ENCODE measurements around the gene ATP10A.
"Not testable (repeated sequence)": the region's sequence is repeated elsewhere in the genome, so short reads cannot be mapped to it uniquely, and the experiment has no call there.

The ATP10A gene

DNA sequence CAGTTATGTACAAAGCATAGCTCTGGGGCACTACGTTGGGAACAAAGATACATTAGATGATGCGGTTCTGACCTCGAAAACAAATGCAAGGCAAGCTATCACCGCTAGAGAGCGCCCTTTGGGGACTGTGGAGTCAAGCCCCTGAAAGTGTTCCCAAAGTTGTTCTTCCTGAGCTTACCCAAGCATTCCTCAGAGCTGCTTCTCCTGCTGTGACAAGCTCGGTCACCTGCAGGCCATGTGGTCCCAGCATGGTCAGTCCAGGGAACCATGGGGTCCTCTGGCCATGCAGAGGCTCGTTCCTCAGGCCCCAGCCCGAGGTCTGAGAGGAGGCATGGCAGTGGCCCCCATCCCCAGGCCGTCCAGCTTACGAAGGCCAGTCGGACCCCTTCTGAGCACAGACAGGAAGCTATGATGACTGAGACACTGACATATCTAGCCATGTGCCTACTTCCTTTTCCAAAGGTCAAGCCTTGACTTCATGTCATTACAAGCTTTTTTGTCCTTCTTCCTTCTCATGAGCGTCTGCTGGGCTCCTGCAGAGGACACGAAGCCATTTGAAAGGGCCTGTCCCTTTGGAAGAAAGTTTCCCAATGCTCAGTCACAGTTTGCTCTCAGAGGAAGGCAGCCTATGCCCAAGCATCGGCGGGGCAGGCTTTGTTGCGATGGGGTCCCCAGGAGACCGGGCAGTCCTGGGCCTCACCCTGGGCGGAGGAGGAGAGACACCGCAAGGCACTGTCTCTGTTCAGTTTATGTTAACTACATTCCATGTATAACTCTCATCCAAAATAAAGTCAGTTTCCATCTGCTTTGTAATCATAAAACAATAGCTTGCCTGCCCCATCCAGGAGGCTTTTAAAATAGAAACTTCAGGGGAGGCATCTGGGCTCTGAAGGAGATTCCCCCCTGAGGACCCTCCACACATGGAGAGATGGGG, 79.3 kb downstream of the ATP10A start:
- FAIRE-seq (no peak), DNase-seq (ENCODE audit: extremely low spot score, insufficient read length, low read depth) (no peak)

DNA sequence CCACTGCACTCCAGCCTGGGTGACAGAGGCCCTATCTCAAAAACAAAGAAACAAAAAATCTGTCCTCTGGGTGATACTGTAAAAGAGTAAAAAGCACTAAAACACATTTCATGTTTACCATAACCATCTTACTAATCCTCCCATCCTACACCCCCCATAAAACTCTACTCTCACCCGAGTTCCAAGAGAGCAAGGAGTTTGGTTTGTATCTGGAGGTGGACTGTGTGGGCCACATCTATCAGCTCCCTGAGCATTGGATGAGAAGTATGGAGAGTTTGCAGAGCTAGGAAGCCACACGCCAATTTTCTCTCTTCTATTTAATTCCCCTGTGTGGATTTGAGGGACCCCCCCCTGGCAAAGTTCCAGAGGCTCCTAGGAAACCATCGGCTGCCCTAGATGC, 80.0 kb downstream of the ATP10A start:
- FAIRE-seq (no peak), DNase-seq (ENCODE audit: extremely low spot score, insufficient read length, low read depth) (no peak)

DNA sequence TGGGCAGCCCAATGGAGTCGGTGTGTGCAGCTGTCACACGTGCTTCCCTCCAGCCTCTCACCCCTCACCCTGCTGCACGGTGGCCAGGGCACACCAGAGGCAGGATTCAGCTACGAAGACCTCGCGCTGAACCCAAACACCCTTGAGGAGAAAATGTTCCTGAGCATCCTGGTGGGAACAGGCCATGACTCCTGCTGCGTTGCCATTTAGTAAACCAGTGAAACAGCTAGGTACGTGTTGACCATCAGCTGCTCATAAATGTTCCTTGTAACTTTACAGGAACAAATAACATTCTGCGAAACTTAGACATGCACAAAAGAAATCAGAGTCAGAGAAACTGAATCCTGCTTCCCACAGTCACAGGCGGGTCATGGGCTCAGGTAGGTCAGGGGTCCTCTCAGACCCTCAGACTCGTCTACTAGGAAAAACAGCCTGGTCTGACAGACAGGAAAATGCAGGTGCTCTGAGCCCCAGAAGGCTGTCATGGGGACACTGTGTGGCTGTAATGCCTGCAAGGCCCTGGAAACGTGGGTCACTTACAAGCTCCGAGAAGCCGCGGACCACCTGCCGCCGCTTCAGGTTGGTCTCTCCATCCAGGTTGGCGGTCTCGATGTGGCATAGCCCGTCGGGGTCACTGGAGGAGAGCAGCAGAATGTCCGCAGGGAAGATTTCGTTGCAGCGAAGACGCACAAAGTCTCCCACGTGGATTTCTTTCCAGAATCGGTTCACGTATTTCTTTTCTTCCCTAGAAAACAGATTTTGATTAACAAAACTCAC, 82.5 kb downstream of the ATP10A start:
- FAIRE-seq (no peak), DNase-seq (ENCODE audit: extremely low spot score, insufficient read length, low read depth) (no peak)

DNA sequence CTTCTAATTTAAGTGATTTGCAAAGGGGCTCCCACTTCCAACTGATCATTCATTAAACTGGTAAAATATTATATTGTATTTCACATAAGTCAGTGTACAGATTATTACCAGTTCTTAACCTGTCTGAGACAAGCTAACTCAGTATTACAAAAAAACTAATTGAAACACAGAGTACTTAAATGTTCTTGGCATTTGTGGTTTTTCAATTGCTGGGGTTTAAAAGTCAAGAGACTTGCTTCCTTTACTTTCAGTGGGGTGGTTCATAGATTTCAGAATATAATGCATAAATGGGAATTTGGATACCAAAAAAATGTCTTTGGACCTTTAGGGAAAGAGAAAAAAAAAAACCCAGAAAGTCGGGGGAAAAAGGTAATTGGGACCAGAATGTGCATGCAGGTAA, 85.0 kb downstream of the ATP10A start:
- DNase-seq (ENCODE audit: extremely low spot score, insufficient read length, low read depth) (no peak), FAIRE-seq (no peak)

DNA sequence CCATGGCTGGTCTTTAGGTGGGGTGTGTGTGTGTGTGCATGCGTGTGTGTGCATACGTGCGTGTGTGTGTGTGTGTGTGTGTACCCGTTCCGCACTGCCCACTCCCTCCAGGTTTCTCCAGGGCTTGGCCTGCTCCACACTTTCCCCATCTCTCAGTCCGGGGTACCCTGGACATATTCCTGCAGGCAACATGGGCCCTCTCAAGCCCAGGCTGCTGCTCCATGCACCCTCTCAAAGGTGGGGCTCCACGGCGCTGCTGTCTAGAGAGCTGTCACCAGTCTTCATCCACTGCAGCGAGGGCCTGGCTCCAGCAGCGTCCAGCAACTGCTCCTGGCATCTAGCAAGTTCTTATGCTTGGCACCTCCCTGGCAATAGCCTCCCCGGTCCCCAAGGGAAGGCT, 86.1 kb downstream of the ATP10A start:
- no peak for DNase-seq (ENCODE audit: extremely low spot score, insufficient read length, low read depth)

DNA sequence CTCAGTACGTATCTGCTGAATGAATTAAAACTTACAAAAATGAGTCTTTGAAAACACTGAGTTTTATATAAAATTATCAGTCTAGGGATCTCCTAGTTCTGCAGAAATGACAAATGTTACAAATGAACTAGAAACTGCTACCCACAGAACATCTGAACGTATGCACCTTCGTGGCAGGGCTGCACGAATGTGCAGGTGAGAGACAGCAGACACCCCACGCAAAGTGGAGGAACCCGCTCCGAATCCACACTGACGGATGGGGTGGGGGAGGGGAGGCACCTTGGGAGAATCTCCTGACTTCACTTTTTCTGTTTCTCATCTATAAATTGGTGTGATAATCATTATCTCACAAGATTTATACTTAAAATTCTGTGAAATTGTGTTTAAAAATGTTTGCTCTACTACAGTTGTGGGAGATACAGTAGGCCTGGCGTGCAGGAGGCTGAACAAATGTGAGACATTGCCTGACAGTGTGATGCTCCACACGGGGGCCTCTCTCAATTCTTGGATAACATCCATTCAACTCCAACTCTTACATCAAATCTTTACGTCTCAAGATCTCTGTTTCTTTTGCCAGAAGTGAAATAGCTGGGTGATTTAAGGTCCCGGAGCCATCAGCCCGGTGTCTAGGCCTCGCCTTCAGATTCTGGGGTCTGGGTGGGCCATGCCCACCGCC, 86.9 kb downstream of the ATP10A start:
- FAIRE-seq: no peak
- DNase-seq (ENCODE audit: extremely low spot score, insufficient read length, low read depth): no peak

More for the DNA sequence above, 86.1 kb downstream of the ATP10A start:
- no peak for FAIRE-seq

DNA sequence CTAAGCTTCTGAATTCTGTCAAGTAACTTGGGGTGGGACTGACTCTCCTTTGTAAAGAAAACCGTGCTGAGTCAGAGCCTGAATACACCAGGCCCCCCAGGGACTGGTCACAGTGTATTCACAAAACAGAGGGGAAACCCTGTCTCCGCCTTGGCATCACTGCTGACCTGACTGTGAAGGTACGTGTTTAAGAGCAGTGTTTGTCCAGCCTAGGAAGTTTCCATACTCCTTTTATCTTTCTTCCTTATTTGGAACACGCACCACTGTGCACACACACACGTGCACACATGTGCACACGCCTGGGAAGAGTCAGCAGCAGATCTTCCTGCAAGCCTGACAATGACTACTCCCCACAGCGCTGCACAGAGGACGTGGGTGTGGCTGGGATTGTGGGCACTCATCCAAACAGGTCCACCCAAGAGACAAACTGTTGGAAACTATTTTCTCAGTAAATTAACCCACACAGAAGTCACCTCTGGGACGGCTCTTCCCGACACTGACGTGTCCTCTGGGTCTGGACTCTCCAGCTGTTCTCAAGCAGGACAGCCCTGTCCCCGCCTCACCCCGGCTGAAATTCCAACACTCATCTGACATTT, 87.7 kb downstream of the ATP10A start:
- no peak for DNase-seq (ENCODE audit: extremely low spot score, insufficient read length, low read depth)
- FAIRE-seq: no peak

DNA sequence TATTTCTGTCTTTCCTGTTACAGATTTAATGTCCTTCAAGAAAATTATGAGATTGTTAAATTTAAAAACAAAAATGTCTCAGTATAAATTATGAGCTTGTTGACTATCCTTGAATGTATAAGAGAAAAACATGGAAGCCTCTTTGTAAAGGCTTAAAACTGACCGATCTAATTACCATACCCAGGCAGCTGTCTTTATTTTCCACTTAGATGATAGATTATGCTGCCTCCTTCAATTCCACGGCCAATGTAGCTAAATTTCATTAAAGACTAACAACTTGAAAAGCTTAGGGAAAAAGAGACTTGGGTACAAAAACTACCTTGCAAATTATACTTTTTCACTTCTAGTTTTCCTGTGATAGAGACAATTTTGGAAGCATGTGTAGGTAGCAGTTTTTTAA, 88.3 kb downstream of the ATP10A start:
- FAIRE-seq: no peak
- DNase-seq (ENCODE audit: extremely low spot score, insufficient read length, low read depth): no peak

DNA sequence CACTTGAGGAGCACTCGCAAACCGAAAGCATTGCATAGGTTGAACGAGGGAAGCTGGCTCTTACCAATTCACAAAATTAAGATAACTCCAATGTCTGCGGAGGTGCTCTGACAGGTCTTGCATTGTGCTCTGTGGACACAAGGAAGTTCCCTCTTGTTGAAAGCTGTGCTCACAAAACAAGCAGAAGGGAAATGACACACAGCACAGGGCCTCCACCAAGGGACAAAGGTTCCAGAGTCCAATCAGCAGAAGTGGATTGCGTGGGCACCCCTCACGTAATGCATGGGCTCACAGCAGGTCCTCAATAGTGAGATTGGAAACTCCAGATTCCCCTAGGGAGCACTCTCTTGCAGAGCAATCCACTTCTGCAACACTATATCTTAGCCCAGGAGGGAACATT, 89.9 kb downstream of the ATP10A start:
- FAIRE-seq (no peak), DNase-seq (ENCODE audit: extremely low spot score, insufficient read length, low read depth) (no peak)

DNA sequence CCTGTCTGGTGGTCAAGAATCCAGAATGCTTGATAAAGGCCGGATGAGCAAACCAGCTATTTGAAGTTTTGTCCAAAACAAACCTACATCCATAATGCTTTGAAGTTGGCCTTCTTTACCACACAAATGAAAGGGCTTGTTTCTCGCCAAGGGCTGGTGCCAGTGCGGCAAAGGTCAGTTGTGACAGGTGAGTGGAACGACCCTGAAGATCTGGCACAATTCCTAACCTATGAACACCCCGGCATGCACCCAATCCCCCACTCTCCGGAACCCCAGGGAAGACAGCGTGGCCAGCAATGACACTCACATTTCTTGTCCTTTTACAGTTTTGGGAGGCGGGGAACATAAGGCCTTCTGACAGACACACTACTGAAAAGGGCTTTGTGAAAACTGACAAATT, 90.6 kb downstream of the ATP10A start:
- no peak for DNase-seq (ENCODE audit: extremely low spot score, insufficient read length, low read depth)
- FAIRE-seq: no peak

DNA sequence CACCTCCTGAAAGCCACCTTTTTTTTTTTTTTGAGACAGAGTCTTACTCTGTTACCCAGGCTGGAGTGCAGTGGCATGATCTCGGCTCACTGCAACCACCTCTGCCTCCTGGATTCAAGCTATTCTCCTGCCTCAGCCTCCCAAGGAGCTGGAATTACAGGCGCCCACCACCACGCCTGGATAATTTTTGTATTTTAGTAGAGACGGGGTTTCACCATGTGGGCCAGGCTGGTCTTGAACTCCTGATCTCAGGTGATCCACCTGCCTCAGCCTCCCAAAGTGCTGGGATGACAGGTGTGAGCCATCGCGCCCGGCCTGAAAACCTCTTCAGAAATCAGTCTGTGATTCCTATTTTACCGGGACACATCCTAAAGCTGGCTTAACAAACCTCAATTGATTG, 91.4 kb downstream of the ATP10A start:
- DNase-seq (ENCODE audit: extremely low spot score, insufficient read length, low read depth); FAIRE-seq: not testable (repeated sequence)

DNA sequence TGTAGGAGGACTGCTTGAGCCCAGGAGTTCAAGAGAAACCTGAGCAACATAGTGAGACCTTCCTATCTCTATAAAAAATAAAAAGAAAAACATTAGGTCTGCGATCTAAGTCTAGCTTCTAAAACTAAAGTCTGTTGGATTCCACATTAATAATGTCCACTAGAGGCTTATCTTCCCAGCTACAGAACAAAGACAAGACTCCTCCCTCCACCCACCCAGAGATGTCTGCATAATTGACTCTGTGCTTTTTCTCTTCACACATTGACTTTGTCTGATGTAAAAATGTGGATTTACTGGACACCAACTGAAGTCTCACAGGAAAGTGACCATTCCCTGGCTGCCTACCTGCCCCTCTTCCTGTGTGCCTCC, 91.8 kb downstream of the ATP10A start:
- no peak for DNase-seq (ENCODE audit: extremely low spot score, insufficient read length, low read depth)
- FAIRE-seq: no peak

DNA sequence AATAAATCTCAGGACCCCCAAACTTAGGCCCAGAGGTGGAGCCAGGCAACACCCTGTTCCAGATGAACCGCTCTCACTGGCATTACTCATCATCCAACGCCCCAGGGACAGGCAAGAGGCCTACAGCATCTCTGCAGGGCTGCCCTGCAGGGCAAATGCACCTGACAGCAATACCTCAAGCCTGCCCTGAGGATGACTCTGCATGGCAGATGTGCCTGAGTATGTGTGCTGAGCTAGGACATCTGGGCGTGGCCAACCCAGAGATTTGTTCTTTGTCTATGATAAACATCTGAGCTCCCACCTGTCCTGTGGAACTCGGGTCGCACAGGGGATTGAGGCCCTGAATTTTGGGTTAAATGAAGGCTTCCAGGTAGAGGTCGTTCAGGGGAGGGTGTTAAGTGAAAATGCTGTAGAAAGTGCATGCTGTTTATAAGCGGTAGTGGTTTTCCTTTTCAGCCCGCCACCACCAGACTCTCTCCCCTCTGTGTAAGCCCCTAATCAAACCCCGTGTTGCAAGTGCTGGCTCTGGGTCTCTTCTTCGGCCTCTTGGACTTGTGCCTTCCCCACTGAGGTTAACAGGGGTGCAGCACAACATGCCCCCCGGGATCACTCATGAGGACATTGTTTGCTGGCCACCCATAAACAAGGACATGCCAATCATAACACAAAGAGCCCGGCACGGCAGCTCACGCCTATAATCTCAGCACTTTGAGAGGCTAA, 92.3 kb downstream of the ATP10A start:
- no peak for DNase-seq (ENCODE audit: extremely low spot score, insufficient read length, low read depth)
- FAIRE-seq: no peak

DNA sequence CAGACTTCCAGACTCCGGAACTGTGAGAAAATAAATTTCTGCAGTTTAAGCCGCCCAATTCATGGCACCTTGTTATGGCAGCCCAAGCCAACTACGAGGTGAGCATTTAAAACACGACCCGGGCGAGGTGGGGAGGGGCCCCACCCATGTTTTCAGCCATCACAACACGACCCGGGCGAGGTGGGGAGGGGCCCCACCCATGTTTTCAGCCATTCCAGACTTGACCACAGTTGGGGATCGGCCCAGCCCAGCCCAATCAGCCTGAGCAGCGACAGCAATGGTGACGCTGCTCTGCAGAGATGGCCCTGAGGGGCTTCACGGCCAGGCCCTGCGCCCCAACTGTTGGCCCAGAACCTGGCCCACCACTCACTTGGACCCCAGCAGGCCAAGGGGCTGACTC, 93.1 kb downstream of the ATP10A start:
- FAIRE-seq: no peak
- DNase-seq (ENCODE audit: extremely low spot score, insufficient read length, low read depth): no peak

DNA sequence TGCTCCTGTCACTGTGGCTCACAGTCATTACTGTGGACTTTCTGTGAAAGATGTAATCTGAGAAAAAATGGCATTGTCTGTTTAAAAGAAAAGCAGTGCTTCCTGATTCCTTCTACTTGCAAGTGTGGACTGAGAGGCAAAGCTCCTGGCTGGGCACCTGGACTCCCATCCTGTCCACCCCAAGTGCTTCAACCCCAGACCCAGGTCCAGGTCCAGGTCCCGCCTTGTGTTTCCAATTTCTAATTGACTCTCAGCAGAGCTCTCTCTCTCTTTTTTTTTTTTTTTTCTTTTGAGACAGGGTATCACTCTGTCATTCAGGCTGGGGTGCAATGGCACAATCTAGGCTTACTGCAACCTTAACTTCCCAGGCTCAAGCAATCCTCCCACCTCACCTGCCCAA, 94.9 kb downstream of the ATP10A start:
- FAIRE-seq: no peak
- no peak for DNase-seq (ENCODE audit: extremely low spot score, insufficient read length, low read depth)

DNA sequence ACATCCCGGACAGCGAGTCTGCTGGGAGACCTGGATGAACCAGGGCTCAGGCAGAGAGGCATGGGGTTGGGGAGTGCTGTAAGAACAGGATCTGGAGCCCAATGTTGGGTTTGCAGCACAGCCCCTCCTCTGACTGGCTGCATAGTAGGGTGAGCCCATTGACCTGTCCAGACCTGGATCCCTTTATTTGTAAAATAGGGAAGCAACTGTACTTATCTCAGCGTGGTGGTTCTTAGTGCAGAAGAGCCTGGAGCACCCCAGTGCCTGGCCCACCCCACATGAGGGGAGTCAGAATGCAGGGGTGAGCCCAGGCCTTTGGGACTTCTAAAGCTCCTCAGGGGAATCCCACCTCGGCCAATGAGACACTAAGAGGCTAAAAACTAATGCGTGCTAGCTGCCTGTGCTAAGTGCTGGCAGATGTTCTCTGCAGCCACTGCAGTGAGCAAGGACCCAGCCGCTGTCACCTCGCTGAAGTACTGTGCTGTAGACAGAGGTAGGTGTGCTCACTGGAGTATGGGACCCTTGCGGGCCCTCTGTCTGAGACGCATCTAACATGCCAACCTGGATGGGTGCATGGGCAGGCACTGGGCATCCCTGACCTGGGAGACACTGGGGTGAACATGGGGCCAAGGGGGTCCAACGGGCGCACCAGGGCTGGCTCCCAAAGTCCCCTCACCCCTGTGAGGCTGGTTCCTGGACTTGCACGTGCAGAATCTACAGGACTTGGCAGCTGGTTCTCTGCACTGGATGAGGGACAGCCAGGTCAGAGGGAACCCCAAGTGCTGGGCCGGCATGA, 95.6 kb downstream of the ATP10A start:
- no peak for FAIRE-seq

DNA sequence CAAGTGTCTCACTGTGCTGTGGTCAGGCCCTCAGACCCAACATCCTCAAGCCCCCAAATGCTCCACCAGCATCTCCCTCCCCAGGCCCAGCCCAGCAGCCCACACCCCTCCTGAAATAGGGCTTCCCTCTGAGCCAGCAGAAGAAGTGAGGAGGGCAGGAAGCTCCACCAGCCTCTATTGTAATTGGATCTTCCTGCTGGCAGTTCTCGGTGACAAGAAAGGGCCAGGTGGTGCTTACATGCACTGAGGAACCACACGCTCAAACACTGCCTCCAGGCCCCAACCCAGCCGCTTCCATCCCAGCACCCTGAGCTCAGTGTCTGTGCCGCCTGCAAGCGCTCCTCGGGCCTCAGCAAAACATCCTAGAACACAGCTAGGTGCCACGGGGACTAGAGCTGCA, 96.7 kb downstream of the ATP10A start:
- no peak for DNase-seq (ENCODE audit: extremely low spot score, insufficient read length, low read depth)
- no peak for FAIRE-seq

More for the DNA sequence above, 95.6 kb downstream of the ATP10A start:
- DNase-seq (ENCODE audit: extremely low spot score, insufficient read length, low read depth): no peak

DNA sequence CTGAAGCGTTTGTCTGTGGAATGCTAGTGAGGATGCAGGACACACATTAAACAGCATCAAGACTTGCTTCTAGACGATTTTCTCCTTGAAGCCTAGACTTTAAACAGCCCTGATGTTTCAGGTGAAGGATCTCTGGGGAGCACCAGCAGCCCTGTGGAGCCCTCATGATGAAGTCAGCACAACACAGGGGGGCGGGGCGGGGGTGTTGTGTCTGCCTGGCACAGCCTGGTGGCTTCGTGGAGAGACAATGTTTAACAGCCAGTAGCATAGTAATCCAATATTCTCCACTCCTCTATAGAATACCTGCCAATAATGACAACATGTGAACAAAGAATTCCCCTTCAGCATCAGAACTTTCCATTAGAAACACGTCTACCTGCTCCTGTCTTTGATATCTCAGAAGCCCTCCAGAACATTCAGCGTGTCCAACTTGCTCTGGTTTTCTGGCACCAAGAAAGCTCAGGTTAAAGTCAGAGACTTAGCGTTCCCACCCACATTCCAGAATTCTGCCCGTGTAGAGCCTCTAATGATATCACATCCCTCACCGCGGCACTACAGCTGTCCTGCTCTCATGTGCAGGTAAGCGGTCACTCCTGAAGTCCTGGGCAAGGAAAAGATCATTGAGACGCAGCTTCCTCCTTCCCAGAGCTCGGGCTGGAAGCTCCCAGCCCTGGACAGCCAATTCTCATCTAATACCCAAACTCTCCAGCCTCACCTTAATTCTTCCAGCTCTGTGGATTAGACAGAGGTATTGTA, 98.0 kb downstream of the ATP10A start:
- DNase-seq (ENCODE audit: extremely low spot score, insufficient read length, low read depth): no peak
- no peak for FAIRE-seq

All from GM18507 (cell line).